ENCODE results near the gene GRWD1.

Gene GRWD1

DNA sequence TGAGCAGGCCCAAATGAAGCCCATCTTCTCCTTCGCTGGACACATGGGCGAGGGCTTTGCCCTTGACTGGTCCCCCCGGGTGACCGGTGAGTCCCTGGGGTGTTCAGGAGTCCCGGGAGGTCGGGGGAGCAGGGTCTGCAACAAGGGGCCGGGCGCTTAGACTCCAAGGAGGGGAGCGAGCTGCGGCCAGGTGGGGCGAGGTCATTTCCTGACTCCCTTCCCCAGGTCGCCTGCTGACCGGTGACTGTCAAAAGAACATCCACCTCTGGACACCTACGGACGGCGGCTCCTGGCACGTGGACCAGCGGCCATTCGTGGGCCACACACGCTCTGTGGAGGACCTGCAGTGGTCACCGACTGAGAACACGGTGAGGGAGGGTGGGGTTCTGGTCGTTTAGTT lies 4.7 kb downstream of the GRWD1 start:
- H3K4me3 ChIP-seq (replicated peaks in 1 of 2; ENCODE audit: low read depth in 2 of 2, low read length in 2 of 2), result no peak overlapping the region
- no peak for DNase-seq (ENCODE audit: low read depth in 2 of 2)
- TF ChIP-seq, protein P1, sequence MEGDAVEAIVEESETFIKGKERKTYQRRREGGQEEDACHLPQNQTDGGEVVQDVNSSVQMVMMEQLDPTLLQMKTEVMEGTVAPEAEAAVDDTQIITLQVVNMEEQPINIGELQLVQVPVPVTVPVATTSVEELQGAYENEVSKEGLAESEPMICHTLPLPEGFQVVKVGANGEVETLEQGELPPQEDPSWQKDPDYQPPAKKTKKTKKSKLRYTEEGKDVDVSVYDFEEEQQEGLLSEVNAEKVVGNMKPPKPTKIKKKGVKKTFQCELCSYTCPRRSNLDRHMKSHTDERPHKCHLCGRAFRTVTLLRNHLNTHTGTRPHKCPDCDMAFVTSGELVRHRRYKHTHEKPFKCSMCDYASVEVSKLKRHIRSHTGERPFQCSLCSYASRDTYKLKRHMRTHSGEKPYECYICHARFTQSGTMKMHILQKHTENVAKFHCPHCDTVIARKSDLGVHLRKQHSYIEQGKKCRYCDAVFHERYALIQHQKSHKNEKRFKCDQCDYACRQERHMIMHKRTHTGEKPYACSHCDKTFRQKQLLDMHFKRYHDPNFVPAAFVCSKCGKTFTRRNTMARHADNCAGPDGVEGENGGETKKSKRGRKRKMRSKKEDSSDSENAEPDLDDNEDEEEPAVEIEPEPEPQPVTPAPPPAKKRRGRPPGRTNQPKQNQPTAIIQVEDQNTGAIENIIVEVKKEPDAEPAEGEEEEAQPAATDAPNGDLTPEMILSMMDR (IDR thresholded peaks at IDR 0.05; ENCODE audit: low read depth, low read length), result no peak

DNA sequence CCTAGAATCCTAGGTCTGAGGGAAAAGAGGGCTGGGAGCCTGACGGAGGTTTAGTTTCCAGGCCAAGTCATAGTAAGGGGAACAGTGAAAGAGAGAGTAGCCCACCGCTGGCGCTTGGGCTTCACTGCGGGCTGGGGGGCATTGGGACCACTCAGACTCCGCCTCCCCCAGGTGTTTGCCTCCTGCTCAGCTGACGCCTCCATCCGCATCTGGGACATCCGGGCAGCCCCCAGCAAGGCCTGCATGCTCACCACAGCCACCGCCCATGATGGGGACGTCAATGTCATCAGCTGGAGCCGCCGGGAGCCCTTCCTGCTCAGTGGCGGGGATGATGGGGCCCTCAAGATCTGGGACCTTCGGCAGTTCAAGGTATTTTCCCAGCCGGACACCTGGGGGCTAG lies 5.1 kb downstream of the GRWD1 start:
- no peak overlapping the region for H3K4me3 ChIP-seq (replicated peaks in 1 of 2; ENCODE audit: low read depth in 2 of 2, low read length in 2 of 2)
- TF ChIP-seq, protein P1 (IDR thresholded peaks at IDR 0.05; ENCODE audit: low read depth, low read length), result no peak

DNA sequence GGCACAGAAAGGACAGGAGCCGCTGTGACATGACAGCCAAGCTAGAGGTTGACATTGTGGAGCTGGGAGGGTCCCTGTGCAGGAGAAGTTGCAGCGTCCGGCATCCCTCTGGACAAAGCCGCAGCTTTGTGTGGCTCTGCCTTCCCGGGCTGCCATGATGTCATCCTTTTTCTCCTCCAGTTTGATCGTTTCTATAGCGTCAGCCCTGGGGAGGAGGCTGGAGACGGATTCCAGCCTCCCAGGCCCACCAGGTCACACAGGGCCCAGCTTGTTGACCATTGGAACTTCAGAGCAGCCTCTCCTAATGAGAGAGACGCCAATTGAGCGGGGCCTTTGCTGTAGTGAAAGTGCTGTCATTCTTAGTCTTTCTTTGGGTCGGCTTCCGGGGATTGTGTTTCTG lies 5.8 kb downstream of the GRWD1 start:
- H3K4me3 ChIP-seq (replicated peaks in 1 of 2; ENCODE audit: low read depth in 2 of 2, low read length in 2 of 2), result no peak overlapping the region
- TF ChIP-seq, protein P1 (IDR thresholded peaks at IDR 0.05; ENCODE audit: low read depth, low read length), result no peak
- no peak for DNase-seq (ENCODE audit: low read depth in 2 of 2)

More for the DNA sequence above, 5.1 kb downstream of the GRWD1 start:
- no peak for DNase-seq (ENCODE audit: low read depth in 2 of 2)

DNA sequence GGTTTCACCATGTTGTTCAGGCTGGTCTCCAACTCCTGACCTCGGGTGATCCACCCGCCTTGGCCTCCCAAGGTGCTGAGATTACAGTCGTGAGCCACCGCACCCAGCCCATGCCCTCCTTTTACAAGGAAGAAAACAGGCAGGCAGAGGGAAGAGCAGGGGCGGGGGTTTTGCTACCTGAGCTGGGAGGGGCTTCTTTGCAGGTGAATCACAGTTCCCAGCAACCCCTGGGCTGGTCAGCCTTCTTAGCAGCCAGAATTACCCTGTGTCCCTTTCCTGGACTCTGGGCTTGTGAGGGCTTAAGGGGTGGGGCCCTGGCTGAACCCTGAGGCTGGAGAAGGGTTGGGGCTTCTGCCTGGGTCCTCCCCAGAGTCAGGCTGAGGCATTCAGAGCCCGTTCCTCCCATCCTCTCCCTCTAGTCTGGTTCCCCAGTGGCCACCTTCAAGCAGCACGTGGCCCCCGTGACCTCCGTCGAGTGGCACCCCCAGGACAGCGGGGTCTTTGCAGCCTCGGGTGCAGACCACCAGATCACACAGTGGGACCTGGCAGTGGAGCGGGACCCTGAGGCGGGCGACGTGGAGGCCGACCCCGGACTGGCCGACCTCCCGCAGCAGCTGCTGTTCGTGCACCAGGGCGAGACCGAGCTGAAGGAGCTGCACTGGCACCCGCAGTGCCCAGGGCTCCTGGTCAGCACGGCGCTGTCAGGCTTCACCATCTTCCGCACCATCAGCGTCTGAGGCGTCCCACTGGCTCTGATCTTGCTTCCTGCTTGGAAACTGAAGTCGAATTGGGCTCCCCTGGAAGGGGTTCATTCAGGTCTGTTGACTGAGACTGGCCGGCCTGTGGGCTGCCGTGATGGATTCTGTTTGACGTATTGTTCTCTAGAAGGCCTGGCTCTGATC lies 6.8 kb downstream of the GRWD1 start:
- DNase-seq (ENCODE audit: low read depth in 2 of 2), result no peak
- TF ChIP-seq, protein P1 (IDR thresholded peaks at IDR 0.05; ENCODE audit: low read depth, low read length), result no peak
- no peak overlapping the region for H3K4me3 ChIP-seq (replicated peaks in 1 of 2; ENCODE audit: low read depth in 2 of 2, low read length in 2 of 2)

DNA sequence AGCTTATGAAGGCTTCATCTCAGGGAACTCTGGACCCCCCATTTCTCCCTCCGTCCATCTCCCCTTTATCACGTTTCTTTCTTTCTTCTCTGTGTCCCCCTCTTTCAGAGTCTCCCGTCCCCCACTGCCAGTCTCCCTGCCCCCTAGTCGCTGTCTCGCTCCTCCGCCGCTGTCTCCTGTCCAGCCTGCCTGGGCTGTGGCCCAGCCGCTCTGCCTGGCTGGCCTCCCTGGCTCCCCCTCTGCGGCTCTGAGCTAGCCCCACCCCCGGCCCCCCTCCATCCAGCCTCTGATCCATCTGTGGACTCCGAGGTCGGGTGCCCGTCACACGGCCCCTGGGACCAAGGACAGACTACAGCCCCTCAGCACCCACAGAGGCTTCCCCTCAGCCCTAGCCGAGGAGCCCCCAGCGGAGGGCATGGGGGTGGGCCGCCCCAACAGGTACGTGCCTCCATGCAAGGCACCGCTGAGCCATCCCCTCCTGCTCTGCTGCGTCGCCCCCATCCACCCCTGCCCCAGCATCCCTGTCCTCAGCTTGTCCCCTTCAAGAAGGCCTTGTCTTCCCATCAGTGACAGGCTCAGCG lies 8.5 kb downstream of the GRWD1 start:
- no peak for DNase-seq (ENCODE audit: low read depth in 2 of 2)
- H3K4me3 ChIP-seq (replicated peaks in 1 of 2; ENCODE audit: low read depth in 2 of 2, low read length in 2 of 2), result no peak overlapping the region
- TF ChIP-seq, protein P1 (IDR thresholded peaks at IDR 0.05; ENCODE audit: low read depth, low read length), result no peak

DNA sequence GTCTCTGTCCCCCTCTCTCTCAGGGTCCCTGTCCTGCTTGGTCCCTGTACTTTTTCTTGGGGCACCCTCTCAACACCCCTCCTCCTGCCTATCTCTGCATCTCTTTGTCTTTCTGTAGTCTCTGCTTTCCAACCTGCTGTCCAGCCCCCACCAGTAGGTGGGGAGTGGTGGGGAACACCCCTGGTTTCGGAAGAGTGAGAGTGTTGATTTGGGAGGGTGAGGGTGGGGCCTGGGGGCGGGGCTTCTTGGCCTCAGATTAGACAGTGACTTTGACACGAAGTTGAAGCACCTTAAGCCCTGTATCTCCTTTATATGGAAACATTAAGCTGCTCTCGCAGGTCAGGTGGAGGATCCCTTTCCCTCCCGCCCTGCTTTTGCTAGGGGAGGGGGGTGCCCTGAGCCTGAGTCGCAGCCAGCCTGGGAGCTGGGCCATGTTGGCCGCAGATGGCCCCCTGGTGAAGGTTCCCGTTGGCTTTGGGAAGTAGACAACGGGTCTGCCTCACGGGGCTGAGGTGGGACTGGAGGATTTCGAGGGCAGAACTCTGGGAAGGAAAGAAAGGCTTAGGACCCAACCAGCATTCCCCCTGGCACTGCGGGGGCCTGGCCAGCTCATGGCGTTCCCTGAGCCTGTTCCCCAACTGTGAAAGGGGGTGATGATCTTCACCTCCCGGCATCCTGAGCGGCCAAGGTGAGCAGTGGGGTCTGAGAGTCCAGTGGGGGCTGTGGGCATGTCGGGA lies 9.6 kb downstream of the GRWD1 start, which contains the start of gene KCNJ14:
KCNJ14 (plus strand) TSS at position 404 of the 737 bp plus-strand sequence. CDS start 6,151 bp downstream, outside the sequence.
- no peak within 1 kb of the TSS for H3K4me3 ChIP-seq (replicated peaks in 1 of 2; ENCODE audit: low read depth in 2 of 2, low read length in 2 of 2)
- TF ChIP-seq, protein P1 (IDR thresholded peaks at IDR 0.05; ENCODE audit: low read depth, low read length), result no peak
- no peak for DNase-seq (ENCODE audit: low read depth in 2 of 2)

Data from cardiac fibroblast (primary cell).